HL-60 (cell line): ENCODE data around the gene HBZ.

Experiments used
- CTCF ChIP-seq: IDR thresholded peaks from one replicate; pipeline ENCODE4 v1.5.1; 2011; ENCODE audit warnings: low read length, control low read depth, inconsistent platforms; ENCODE audit not compliant: insufficient read depth
- POLR2AphosphoS5 ChIP-seq: IDR thresholded peaks from 2 replicates; pipeline ENCODE4 v1.6.1; 2012; ENCODE audit warnings: low read depth

DNA sequence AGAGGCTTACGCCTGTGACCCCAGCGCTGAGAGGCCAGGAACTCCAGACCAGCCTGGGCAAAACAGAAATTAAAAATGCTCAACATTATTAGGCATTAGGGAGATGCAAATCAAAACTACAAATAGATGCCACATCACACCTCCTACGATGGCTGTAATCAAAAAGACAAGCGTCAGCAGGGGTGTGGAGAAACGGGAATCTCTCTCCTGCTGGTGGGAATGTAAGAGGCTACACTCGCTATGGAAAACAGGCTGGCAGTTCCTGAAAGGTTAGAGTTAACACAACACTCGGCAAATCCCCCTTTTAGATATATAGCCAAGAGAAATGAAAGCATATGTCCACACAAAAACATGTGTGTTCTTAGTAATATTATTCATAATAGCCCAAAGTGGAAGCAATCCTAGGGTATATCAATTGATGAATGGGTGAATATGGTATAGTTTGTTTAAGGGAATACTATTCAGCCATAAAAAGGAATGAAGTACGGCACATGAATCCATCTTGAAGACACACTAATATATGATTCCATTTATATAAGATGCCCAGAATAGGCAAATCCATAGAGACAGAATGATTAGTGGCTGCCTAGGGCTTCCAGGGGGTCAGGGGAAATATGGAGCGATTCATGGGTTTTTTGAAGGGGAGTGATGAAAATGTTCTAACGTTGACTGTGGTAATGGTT, 12.1 kb upstream of the HBZ start:
- TF ChIP-seq CTCF, result no peak
- TF ChIP-seq POLR2AphosphoS5, result no peak
